HEK293 (cell line): Measurements from ENCODE around the gene DUSP15.

ENCODE experiments used
- CTCF ChIA-PET: fragments of 350-600 bp; formaldehyde crosslinking; extraction: SDS; loops from one replicate; lab custom pipeline; 2021; ENCODE audit warnings: antibody characterized with exemption; lab: Yijun Ruan, JAX
- POLR2A ChIA-PET: fragments of 300-600 bp; formaldehyde crosslinking; extraction: SDS; loops from one replicate; lab custom pipeline; 2020; ENCODE audit warnings: antibody characterized with exemption, inconsistent platforms; lab: Yijun Ruan, JAX
- H3K27ac ChIP-seq: fragments of 200-500 bp; sonication (Bioruptor generic); 2 replicates; pipeline ENCODE4 v1.5.1; 2014; ENCODE audit warnings: low read depth, low read length, control low read depth, inconsistent platforms; ENCODE audit errors: extremely low read depth
- H3K36me3 ChIP-seq, 2 experiments: fragments of 200-500 bp in 1 of 2; sonication (Bioruptor generic) in 1 of 2; 1 replicate in 1 of 2; 2 replicates in 1 of 2; pipeline ENCODE4 v1.5.1; 2014 to 2017; ENCODE audit warnings: inconsistent platforms in 2 of 2, low read length in 2 of 2; ENCODE audit not compliant: control insufficient read depth in 2 of 2, insufficient read depth in 1 of 2
- H3K4me1 ChIP-seq: fragments of 200-500 bp; sonication (Bioruptor generic); 2 replicates; pipeline ENCODE4 v1.5.1; 2014; ENCODE audit warnings: mild to moderate bottlenecking, low read length, inconsistent platforms; ENCODE audit not compliant: control insufficient read depth, insufficient read depth
- H3K4me3 ChIP-seq: 2 replicates; pipeline ENCODE4 v1.5.1; 2011; ENCODE audit warnings: low read depth, mild to moderate bottlenecking, control low read depth, low read length, moderate library complexity
- H3K9me3 ChIP-seq: fragments of 200-500 bp; sonication (Bioruptor generic); 2 replicates; pipeline ENCODE4 v1.5.1; 2014; ENCODE audit warnings: low read depth, low read length, inconsistent platforms; ENCODE audit not compliant: control insufficient read depth, insufficient read depth
- FEZF1 ChIP-seq: fragments of 450-650 bp; formaldehyde crosslinking; IDR thresholded peaks from 2 replicates; pipeline ENCODE4 v1.5.1; 2016; ENCODE audit warnings: missing biosample characterization, missing genetic modification characterization
- MEIS1 ChIP-seq: sonication (generic); formaldehyde crosslinking; IDR thresholded peaks from 2 replicates; pipeline ENCODE4 v1.8.1; 2022; ENCODE audit warnings: missing genetic modification reagents, mild to moderate bottlenecking, borderline replicate concordance
- MZF1 ChIP-seq: fragments of 450-650 bp; formaldehyde crosslinking; IDR thresholded peaks from 2 replicates; pipeline ENCODE4 v1.5.1; 2017; ENCODE audit warnings: missing biosample characterization, missing genetic modification characterization, borderline replicate concordance
- OVOL3 ChIP-seq: fragments of 450-650 bp; formaldehyde crosslinking; IDR thresholded peaks from 2 replicates; pipeline ENCODE4 v1.5.1; 2016; ENCODE audit warnings: missing biosample characterization, missing genetic modification characterization
- PRDM4 ChIP-seq: fragments of 450-650 bp; formaldehyde crosslinking; IDR thresholded peaks from 2 replicates; pipeline ENCODE4 v1.5.1; 2017; ENCODE audit warnings: missing biosample characterization, missing genetic modification characterization
- SP7 ChIP-seq: fragments of 450-650 bp; formaldehyde crosslinking; IDR thresholded peaks from 2 replicates; pipeline ENCODE4 v1.5.1; 2016; ENCODE audit warnings: missing biosample characterization, missing genetic modification characterization
- ZBTB21 ChIP-seq: fragments of 450-650 bp; formaldehyde crosslinking; IDR thresholded peaks from 2 replicates; pipeline ENCODE4 v1.5.1; 2017; ENCODE audit warnings: missing biosample characterization, missing genetic modification characterization
- ZBTB26 ChIP-seq: fragments of 450-650 bp; formaldehyde crosslinking; optimal IDR thresholded peaks from 2 replicates; pipeline ENCODE3; 2016; ENCODE audit warnings: missing biosample characterization, mild to moderate bottlenecking, missing genetic modification characterization
- ZNF169 ChIP-seq: fragments of 450-650 bp; formaldehyde crosslinking; IDR thresholded peaks from 2 replicates; pipeline ENCODE4 v1.5.1; 2016; ENCODE audit warnings: missing biosample characterization, missing genetic modification characterization
- ZNF174 ChIP-seq: fragments of 450-650 bp; formaldehyde crosslinking; IDR thresholded peaks from 2 replicates; pipeline ENCODE4 v1.5.0; 2017; ENCODE audit warnings: missing biosample characterization, mild to moderate bottlenecking, missing genetic modification characterization
- ZNF19 ChIP-seq: fragments of 450-650 bp; formaldehyde crosslinking; IDR thresholded peaks from 2 replicates; pipeline ENCODE4; 2016; ENCODE audit warnings: missing biosample characterization, missing genetic modification characterization, low read depth
- ZNF202 ChIP-seq: fragments of 450-650 bp; formaldehyde crosslinking; IDR thresholded peaks from 2 replicates; pipeline ENCODE4 v1.5.1; 2016; ENCODE audit warnings: missing biosample characterization, missing genetic modification characterization, borderline replicate concordance
- ZNF416 ChIP-seq: fragments of 450-650 bp; formaldehyde crosslinking; IDR thresholded peaks from 2 replicates; pipeline ENCODE4 v1.5.1; 2016; ENCODE audit warnings: missing biosample characterization, missing genetic modification characterization
- ZNF629 ChIP-seq: fragments of 450-650 bp; formaldehyde crosslinking; IDR thresholded peaks from 2 replicates; pipeline ENCODE4 v1.5.1; 2017; ENCODE audit warnings: missing biosample characterization, missing genetic modification characterization
- ZNF76 ChIP-seq: fragments of 450-650 bp; formaldehyde crosslinking; IDR thresholded peaks from 2 replicates; pipeline ENCODE4; 2016; ENCODE audit warnings: low read depth, missing biosample characterization, missing genetic modification characterization, borderline replicate concordance
- ZNF843 ChIP-seq: fragments of 450-650 bp; formaldehyde crosslinking; IDR thresholded peaks from 2 replicates; pipeline ENCODE4 v1.5.1; 2016; ENCODE audit warnings: missing biosample characterization, missing genetic modification characterization
- TF ChIP-seq, protein P1 (sequence below): fragments of 450-650 bp; formaldehyde crosslinking; IDR thresholded peaks from 2 replicates; pipeline ENCODE4 v1.5.1; 2016; ENCODE audit warnings: missing biosample characterization, missing genetic modification characterization
- TF ChIP-seq, protein P2 (sequence below): fragments of 450-650 bp; formaldehyde crosslinking; IDR thresholded peaks from 2 replicates; pipeline ENCODE4 v1.5.1; 2016; ENCODE audit warnings: missing biosample characterization, missing genetic modification characterization

DUSP15 gene

DNA sequence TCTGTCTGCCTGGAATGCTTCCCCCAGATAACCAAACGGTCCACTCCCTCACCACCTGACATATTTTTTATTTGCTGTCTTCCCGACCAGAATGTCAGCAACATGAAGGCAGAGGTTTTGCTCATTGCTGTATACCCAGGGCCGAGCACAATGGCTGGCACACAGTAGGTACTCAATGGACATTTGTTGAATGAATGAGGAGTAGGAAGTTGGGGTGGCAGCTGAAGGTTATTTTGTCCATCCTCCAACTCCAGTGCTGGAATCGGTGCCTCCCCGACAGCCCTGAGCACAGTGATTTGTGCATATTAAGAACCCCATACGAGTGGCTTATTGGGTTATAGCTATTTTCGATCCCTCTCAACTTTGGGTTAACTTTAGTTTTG, 10.3 kb downstream of the DUSP15 start:
- ChIA-PET POLR2A (interaction anchor here (0.6 to 1.2 kb wide), 2 partner anchors 74 to 92 kb away, joined by 3 read pairs; partner anchors contain the start of gene PDRG1), CTCF (interaction anchor here (0.6 to 3.5 kb wide), 3 partner anchors 13 to 92 kb away, joined by 4 to 16 read pairs (median 7); partner anchors contain the start of gene PDRG1)
- no peak overlapping the region for H3K4me3 ChIP-seq
- H3K4me1 ChIP-seq: 0 out of 2 replicates have a peak, but pooled peaks cover 2% of the 10 kb centered on the region
- no peaks in the 10 kb centered on the region for H3K36me3 ChIP-seq
- TF ChIP-seq, protein P1, sequence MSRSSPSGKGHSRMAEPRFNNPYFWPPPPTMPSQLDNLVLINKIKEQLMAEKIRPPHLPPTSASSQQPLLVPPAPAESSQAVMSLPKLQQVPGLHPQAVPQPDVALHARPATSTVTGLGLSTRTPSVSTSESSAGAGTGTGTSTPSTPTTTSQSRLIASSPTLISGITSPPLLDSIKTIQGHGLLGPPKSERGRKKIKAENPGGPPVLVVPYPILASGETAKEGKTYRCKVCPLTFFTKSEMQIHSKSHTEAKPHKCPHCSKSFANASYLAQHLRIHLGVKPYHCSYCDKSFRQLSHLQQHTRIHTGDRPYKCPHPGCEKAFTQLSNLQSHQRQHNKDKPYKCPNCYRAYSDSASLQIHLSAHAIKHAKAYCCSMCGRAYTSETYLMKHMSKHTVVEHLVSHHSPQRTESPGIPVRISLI (tag by site-specific recombination): no peak
- TF ChIP-seq ZNF19: no peak
- TF ChIP-seq, protein P2, sequence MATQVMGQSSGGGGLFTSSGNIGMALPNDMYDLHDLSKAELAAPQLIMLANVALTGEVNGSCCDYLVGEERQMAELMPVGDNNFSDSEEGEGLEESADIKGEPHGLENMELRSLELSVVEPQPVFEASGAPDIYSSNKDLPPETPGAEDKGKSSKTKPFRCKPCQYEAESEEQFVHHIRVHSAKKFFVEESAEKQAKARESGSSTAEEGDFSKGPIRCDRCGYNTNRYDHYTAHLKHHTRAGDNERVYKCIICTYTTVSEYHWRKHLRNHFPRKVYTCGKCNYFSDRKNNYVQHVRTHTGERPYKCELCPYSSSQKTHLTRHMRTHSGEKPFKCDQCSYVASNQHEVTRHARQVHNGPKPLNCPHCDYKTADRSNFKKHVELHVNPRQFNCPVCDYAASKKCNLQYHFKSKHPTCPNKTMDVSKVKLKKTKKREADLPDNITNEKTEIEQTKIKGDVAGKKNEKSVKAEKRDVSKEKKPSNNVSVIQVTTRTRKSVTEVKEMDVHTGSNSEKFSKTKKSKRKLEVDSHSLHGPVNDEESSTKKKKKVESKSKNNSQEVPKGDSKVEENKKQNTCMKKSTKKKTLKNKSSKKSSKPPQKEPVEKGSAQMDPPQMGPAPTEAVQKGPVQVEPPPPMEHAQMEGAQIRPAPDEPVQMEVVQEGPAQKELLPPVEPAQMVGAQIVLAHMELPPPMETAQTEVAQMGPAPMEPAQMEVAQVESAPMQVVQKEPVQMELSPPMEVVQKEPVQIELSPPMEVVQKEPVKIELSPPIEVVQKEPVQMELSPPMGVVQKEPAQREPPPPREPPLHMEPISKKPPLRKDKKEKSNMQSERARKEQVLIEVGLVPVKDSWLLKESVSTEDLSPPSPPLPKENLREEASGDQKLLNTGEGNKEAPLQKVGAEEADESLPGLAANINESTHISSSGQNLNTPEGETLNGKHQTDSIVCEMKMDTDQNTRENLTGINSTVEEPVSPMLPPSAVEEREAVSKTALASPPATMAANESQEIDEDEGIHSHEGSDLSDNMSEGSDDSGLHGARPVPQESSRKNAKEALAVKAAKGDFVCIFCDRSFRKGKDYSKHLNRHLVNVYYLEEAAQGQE (tag by site-specific recombination): no peak
- no peak for TF ChIP-seq ZBTB21 (tag by site-specific recombination)
- no peak for TF ChIP-seq ZNF629
- TF ChIP-seq FEZF1 (tag by site-specific recombination): no peak
- no peak for TF ChIP-seq ZNF76 (tag by site-specific recombination)
- TF ChIP-seq OVOL3 (tag by site-specific recombination): no peak
- no peak for TF ChIP-seq ZNF843
- no peak for TF ChIP-seq ZNF174 (tag by site-specific recombination)
- TF ChIP-seq MEIS1 (CRISPR knock-in tag): no peak
- no peak for TF ChIP-seq SP7
- no peak for TF ChIP-seq ZBTB26 (tag by site-specific recombination)
- no peak for TF ChIP-seq PRDM4 (tag by site-specific recombination)
- no peak for TF ChIP-seq ZNF169
- TF ChIP-seq MZF1 (tag by site-specific recombination): no peak
- TF ChIP-seq ZNF202: no peak
- no peak for TF ChIP-seq ZNF416
- H3K27ac ChIP-seq: no peak overlapping the region
- H3K9me3 ChIP-seq: no peaks in the 10 kb centered on the region
